ENCODE measurements around the gene GFER. TPM values are rescaled to one million over a fixed set of nuclear protein-coding genes. Genes with fewer than 3 reads are reported as not detected.
"Not testable (repeated sequence)": the region's sequence is repeated elsewhere in the genome, so short reads cannot be mapped to it uniquely, and the experiment has no call there.

The GFER gene
- total RNA-seq, 3 donors from 2014 or later, result 34.9 to 50.0 (median 47.2) TPM

- ATAC-seq, result no peak
- Mint-ChIP-seq H3K4me3 (no peak overlapping the region), H3K36me3 (ENCODE audit: insufficient read depth) (no peaks in the 10 kb centered on the region), H3K9me3 (no peaks in the 10 kb centered on the region), H3K27me3 (ENCODE audit: low read depth) (no peaks in the 10 kb centered on the region), H3K4me1 (ENCODE audit: low read depth) (peaks cover 22% of the 10 kb centered on the region)
- no peak for DNase-seq
Observed at GRCh38 chr16:1946495-1947368, 37.3 kb upstream of the GFER start.

- Mint-ChIP-seq H3K9me3 (no peaks in the 10 kb centered on the region), H3K4me1 (ENCODE audit: low read depth) (peaks cover 17% of the 10 kb centered on the region), H3K27me3 (ENCODE audit: low read depth) (no peaks in the 10 kb centered on the region), H3K36me3 (ENCODE audit: insufficient read depth) (no peaks in the 10 kb centered on the region), H3K4me3 (no peak overlapping the region)
- no peak for ATAC-seq
- DNase-seq, result no peak
Observed at GRCh38 chr16:1947369-1947670, 36.7 kb upstream of the GFER start.

- H3K4me3 Mint-ChIP-seq, result no peak overlapping the region
- DNase-seq, result no peak
- H3K9me3 Mint-ChIP-seq, result no peaks in the 10 kb centered on the region
- no peaks in the 10 kb centered on the region for H3K36me3 Mint-ChIP-seq (ENCODE audit: insufficient read depth)
- H3K4me1 Mint-ChIP-seq (ENCODE audit: low read depth), result peaks cover 4% of the 10 kb centered on the region
- no peak for ATAC-seq
- H3K27me3 Mint-ChIP-seq (ENCODE audit: low read depth), result no peaks in the 10 kb centered on the region
Observed at GRCh38 chr16:1949507-1949906, 34.5 kb upstream of the GFER start.

GRCh38 chr16:1950047-1950446 lies 33.9 kb upstream of the GFER start:
- H3K4me1 Mint-ChIP-seq (ENCODE audit: low read depth), result peaks cover 2% of the 10 kb centered on the region
- no peak for DNase-seq
- H3K27me3 Mint-ChIP-seq (ENCODE audit: low read depth), result no peaks in the 10 kb centered on the region
- no peak for ATAC-seq
- H3K9me3 Mint-ChIP-seq, result no peaks in the 10 kb centered on the region
- no peak overlapping the region for H3K4me3 Mint-ChIP-seq
- no peaks in the 10 kb centered on the region for H3K36me3 Mint-ChIP-seq (ENCODE audit: insufficient read depth)

- H3K4me3 Mint-ChIP-seq, result no peak overlapping the region
- H3K36me3 Mint-ChIP-seq (ENCODE audit: insufficient read depth), result no peaks in the 10 kb centered on the region
- H3K9me3 Mint-ChIP-seq, result no peaks in the 10 kb centered on the region
- DNase-seq (no peak), ATAC-seq (no peak)
- H3K27me3 Mint-ChIP-seq (ENCODE audit: low read depth), result no peaks in the 10 kb centered on the region
- peaks cover 2% of the 10 kb centered on the region for H3K4me1 Mint-ChIP-seq (ENCODE audit: low read depth)
Observed at GRCh38 chr16:1950559-1950958, 33.4 kb upstream of the GFER start.

- DNase-seq (no peak), ATAC-seq (no peak)
- no peaks in the 10 kb centered on the region for H3K27me3 Mint-ChIP-seq (ENCODE audit: low read depth)
- no peak overlapping the region for H3K4me3 Mint-ChIP-seq
- no peaks in the 10 kb centered on the region for H3K9me3 Mint-ChIP-seq
- H3K36me3 Mint-ChIP-seq (ENCODE audit: insufficient read depth), result no peaks in the 10 kb centered on the region
- H3K4me1 Mint-ChIP-seq (ENCODE audit: low read depth), result peaks cover 2% of the 10 kb centered on the region
Observed at GRCh38 chr16:1953734-1954133, 30.3 kb upstream of the GFER start.

- H3K9me3 Mint-ChIP-seq; H3K27me3 Mint-ChIP-seq (ENCODE audit: low read depth); ATAC-seq; DNase-seq; H3K4me3 Mint-ChIP-seq: not testable (repeated sequence)
- H3K4me1 Mint-ChIP-seq (ENCODE audit: low read depth), result peaks cover 22% of the 10 kb centered on the region
- H3K36me3 Mint-ChIP-seq (ENCODE audit: insufficient read depth), result peaks cover 13% of the 10 kb centered on the region
Observed at GRCh38 chr16:1957434-1958142, 26.4 kb upstream of the GFER start.

- H3K9me3 Mint-ChIP-seq; ATAC-seq; H3K4me3 Mint-ChIP-seq; DNase-seq; H3K27me3 Mint-ChIP-seq (ENCODE audit: low read depth): not testable (repeated sequence)
- Mint-ChIP-seq H3K36me3 (ENCODE audit: insufficient read depth) (peaks cover 18% of the 10 kb centered on the region), H3K4me1 (ENCODE audit: low read depth) (peaks cover 23% of the 10 kb centered on the region)
Observed at GRCh38 chr16:1958143-1958491, 25.9 kb upstream of the GFER start.

- DNase-seq, result no peak
- no peaks in the 10 kb centered on the region for H3K9me3 Mint-ChIP-seq
- no peaks in the 10 kb centered on the region for H3K27me3 Mint-ChIP-seq (ENCODE audit: low read depth)
- peak overlapping the region; percentile 92 for H3K4me3 Mint-ChIP-seq
- ATAC-seq, result no peak
- peaks cover 26% of the 10 kb centered on the region for H3K4me1 Mint-ChIP-seq (ENCODE audit: low read depth)
- peaks cover 23% of the 10 kb centered on the region for H3K36me3 Mint-ChIP-seq (ENCODE audit: insufficient read depth)
Observed at GRCh38 chr16:1958715-1959268, 25.2 kb upstream of the GFER start.

GRCh38 chr16:1959269-1960039 lies 24.5 kb upstream of the GFER start, which contains the start of gene NDUFB10:
NDUFB10 (plus strand) TSS chr16:1959538; CDS start chr16:1959625, 87 bp downstream.
- no peaks in the 10 kb centered on the region for H3K27me3 Mint-ChIP-seq (ENCODE audit: low read depth)
- H3K36me3 Mint-ChIP-seq (ENCODE audit: insufficient read depth), result peaks cover 28% of the 10 kb centered on the region
- peak; percentile 63 to 68 for ATAC-seq

GRCh38 chr16:1960665-1961630 lies 23.0 kb upstream of the GFER start:
- peak; percentile 36 for DNase-seq
- Mint-ChIP-seq H3K27me3 (ENCODE audit: low read depth) (no peaks in the 10 kb centered on the region), H3K36me3 (ENCODE audit: insufficient read depth) (peaks cover 37% of the 10 kb centered on the region), H3K4me3 (peak overlapping the region; percentile 92), H3K9me3 (no peaks in the 10 kb centered on the region), H3K4me1 (ENCODE audit: low read depth) (peaks cover 30% of the 10 kb centered on the region)
- peak; percentile 19 to 24 for ATAC-seq

More at GRCh38 chr16:1959269-1960039, 24.5 kb upstream of the GFER start, which contains the start of gene NDUFB10:
- H3K4me1 Mint-ChIP-seq (ENCODE audit: low read depth), result peaks cover 26% of the 10 kb centered on the region
- peak; percentile 90 for DNase-seq
- H3K4me3 Mint-ChIP-seq, result peak within 1 kb of the TSS; percentile 92
- H3K9me3 Mint-ChIP-seq, result no peaks in the 10 kb centered on the region

GRCh38 chr16:1961651-1962067 lies 22.3 kb upstream of the GFER start:
- Mint-ChIP-seq H3K4me1 (ENCODE audit: low read depth) (peaks cover 30% of the 10 kb centered on the region), H3K4me3 (peak overlapping the region; percentile 92), H3K27me3 (ENCODE audit: low read depth) (no peaks in the 10 kb centered on the region), H3K9me3 (no peaks in the 10 kb centered on the region), H3K36me3 (ENCODE audit: insufficient read depth) (peaks cover 37% of the 10 kb centered on the region)
- no peak for ATAC-seq
- no peak for DNase-seq
